ENCODE data around the gene FAM228A. TPM values are rescaled to one million over a fixed set of nuclear protein-coding genes. Genes with fewer than 3 reads are reported as not detected.

Gene FAM228A
- total and polyA plus RNA-seq, 2 donors (not counting 1 experiment from before 2014, with no cell fraction given): 0.07 TPM; not detected in 1

DNA sequence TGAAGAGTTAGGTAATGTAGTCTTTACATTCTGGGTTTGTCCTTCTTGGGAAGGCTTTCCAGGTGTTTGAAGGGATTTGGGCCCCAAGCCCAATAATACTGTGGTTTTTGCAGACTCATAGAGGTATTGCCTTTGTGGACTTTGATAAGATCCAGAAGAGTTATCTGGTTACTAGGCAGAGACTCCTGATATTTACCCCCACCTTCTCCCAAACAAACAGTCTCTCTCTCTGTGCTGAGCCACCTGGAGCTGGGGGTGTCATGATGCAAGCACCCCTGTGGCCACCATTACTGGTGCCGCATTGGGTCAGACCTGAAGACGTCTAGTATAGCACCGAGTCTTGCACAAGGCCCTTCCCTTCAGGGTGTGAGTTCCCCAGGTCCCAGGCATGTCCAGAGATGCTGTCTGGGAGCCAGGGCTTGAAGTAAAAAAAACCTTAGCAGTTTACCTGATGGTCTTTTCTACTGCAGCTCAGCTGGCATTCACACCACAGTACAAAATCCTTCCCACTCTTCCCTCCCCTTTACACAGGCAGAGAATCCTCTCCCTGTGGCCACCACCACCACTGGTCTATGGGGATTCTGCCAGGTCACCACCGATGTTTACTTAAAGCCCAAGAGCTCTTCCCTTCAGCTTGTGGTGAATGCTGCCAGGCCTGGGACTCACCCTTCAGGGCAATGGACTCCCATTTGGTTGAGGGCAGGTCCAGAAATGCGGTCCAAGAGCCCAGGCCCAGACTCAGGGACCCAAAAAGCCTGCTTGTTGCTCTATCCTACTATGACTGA is 22.2 kb upstream of the FAM228A start:
- ChIA-PET POLR2A (no interaction called here), CTCF (interaction anchor here (1.2 kb wide), 1 partner anchor 9 kb away, joined by 5 read pairs; no protein-coding TSS in a partner anchor)
- DNase-seq: no peak
- ATAC-seq (ENCODE audit: low read depth): no peak
- H3K27me3 ChIP-seq (replicated peaks in 1 of 4; ENCODE audit: control extremely low read depth in 1 of 4, control insufficient read depth in 3 of 4, insufficient read depth in 4 of 4, low read length in 3 of 4): no peaks in the 10 kb centered on the region
- Mint-ChIP-seq H3K4me3 (no peak overlapping the region), H3K4me1 (no peaks in the 10 kb centered on the region), H3K27me3 (no peaks in the 10 kb centered on the region), H3K27ac (no peak overlapping the region), H3K9me3 (ENCODE audit: insufficient read depth) (peaks cover 6% of the 10 kb centered on the region)
- no peak overlapping the region for H3K4me3 ChIP-seq (ENCODE audit: control extremely low read depth in 1 of 5, extremely low read depth in 1 of 5, insufficient read depth in 1 of 5, low read depth in 2 of 5, low read length in 4 of 5)
- no peaks in the 10 kb centered on the region for H3K79me2 ChIP-seq (ENCODE audit: control insufficient read depth, insufficient read depth, low read length)
- H4K20me1 ChIP-seq (ENCODE audit: control insufficient read depth, insufficient read depth, low read length, poor library complexity, severe bottlenecking): no peaks in the 10 kb centered on the region
- H3K4me2 ChIP-seq (replicated peaks; ENCODE audit: low read depth, low read length, poor library complexity, severe bottlenecking): no peak overlapping the region
- intact Hi-C loops (cut with micrococcal nuclease): no loop called here
- no peak overlapping the region for H2AFZ ChIP-seq (ENCODE audit: insufficient read depth, low read depth, low read length, poor library complexity, severe bottlenecking)
- no peak overlapping the region for H3K27ac ChIP-seq (ENCODE audit: low read length in 2 of 2)
- TF ChIP-seq EZH2 (IDR thresholded peaks at IDR 0.05; ENCODE audit: borderline replicate concordance, insufficient read depth, low read depth, low read length, poor library complexity, severe bottlenecking): no peak
- TF ChIP-seq, protein P1, sequence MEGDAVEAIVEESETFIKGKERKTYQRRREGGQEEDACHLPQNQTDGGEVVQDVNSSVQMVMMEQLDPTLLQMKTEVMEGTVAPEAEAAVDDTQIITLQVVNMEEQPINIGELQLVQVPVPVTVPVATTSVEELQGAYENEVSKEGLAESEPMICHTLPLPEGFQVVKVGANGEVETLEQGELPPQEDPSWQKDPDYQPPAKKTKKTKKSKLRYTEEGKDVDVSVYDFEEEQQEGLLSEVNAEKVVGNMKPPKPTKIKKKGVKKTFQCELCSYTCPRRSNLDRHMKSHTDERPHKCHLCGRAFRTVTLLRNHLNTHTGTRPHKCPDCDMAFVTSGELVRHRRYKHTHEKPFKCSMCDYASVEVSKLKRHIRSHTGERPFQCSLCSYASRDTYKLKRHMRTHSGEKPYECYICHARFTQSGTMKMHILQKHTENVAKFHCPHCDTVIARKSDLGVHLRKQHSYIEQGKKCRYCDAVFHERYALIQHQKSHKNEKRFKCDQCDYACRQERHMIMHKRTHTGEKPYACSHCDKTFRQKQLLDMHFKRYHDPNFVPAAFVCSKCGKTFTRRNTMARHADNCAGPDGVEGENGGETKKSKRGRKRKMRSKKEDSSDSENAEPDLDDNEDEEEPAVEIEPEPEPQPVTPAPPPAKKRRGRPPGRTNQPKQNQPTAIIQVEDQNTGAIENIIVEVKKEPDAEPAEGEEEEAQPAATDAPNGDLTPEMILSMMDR (IDR thresholded peaks at IDR 0.05): no peak
- no peaks in the 10 kb centered on the region for H3K4me1 ChIP-seq (ENCODE audit: control insufficient read depth in 2 of 2, insufficient read depth in 2 of 2, low read length in 2 of 2)
- H3K9me3 ChIP-seq (ENCODE audit: control extremely low read depth in 1 of 3, control insufficient read depth in 2 of 3, insufficient read depth in 1 of 3, low read length in 2 of 3): peaks cover 0 to 7% (median 3%) of the 10 kb centered on the region in 3 donors
- H3K9ac ChIP-seq (ENCODE audit: low read length): no peak overlapping the region
- peaks cover 0 to 2% of the 10 kb centered on the region in 2 experiments for H3K36me3 ChIP-seq (replicated peaks in 1 of 2; ENCODE audit: control extremely low read depth in 1 of 2, control insufficient read depth in 1 of 2, extremely low read depth in 1 of 2, insufficient read depth in 2 of 2, low read length in 1 of 2)
- WGBS (ENCODE audit: insufficient coverage): 98% methylated on average over 5 of the region's 5 CpGs

DNA sequence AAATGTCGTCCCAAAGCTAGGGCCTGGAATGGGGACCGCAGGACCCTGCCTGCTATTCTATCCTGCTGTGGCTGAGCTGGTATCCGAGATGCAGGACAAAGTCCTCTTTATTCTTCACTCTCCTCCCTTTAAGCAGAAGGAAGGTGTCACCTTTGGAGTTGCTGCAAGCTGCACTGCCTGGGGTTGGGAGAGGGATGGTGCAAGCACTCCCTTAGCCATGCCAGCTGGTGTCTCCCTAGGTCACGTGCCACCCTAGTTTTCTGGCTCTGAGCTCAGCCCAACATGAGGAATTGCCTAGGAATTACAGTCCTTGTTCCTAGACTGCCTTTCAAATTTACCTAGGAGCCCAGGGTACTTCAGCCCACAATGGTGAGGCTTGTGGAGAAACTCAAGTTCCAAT is 21.4 kb upstream of the FAM228A start:
- Histone ChIP-seq H3K27ac (ENCODE audit: low read length in 2 of 2) (no peak overlapping the region), H3K9me3 (ENCODE audit: control extremely low read depth in 1 of 3, control insufficient read depth in 2 of 3, insufficient read depth in 1 of 3, low read length in 2 of 3) (no peaks in the 10 kb centered on the region), H3K36me3 (replicated peaks in 1 of 2; ENCODE audit: control extremely low read depth in 1 of 2, control insufficient read depth in 1 of 2, extremely low read depth in 1 of 2, insufficient read depth in 2 of 2, low read length in 1 of 2) (peaks cover 0 to 2% of the 10 kb centered on the region in 2 experiments), H3K9ac (ENCODE audit: low read length) (no peak overlapping the region), H3K4me1 (ENCODE audit: control insufficient read depth in 2 of 2, insufficient read depth in 2 of 2, low read length in 2 of 2) (no peaks in the 10 kb centered on the region), H4K20me1 (ENCODE audit: control insufficient read depth, insufficient read depth, low read length, poor library complexity, severe bottlenecking) (no peaks in the 10 kb centered on the region), H3K79me2 (ENCODE audit: control insufficient read depth, insufficient read depth, low read length) (no peaks in the 10 kb centered on the region), H3K4me2 (replicated peaks; ENCODE audit: low read depth, low read length, poor library complexity, severe bottlenecking) (no peak overlapping the region), H3K27me3 (replicated peaks in 1 of 4; ENCODE audit: control extremely low read depth in 1 of 4, control insufficient read depth in 3 of 4, insufficient read depth in 4 of 4, low read length in 3 of 4) (no peaks in the 10 kb centered on the region), H3K4me3 (ENCODE audit: control extremely low read depth in 1 of 5, extremely low read depth in 1 of 5, insufficient read depth in 1 of 5, low read depth in 2 of 5, low read length in 4 of 5) (no peak overlapping the region), H2AFZ (ENCODE audit: insufficient read depth, low read depth, low read length, poor library complexity, severe bottlenecking) (no peak overlapping the region)
- Mint-ChIP-seq H3K4me3 (no peak overlapping the region), H3K4me1 (no peaks in the 10 kb centered on the region), H3K27ac (no peak overlapping the region), H3K27me3 (no peaks in the 10 kb centered on the region), H3K9me3 (ENCODE audit: insufficient read depth) (peaks cover 6% of the 10 kb centered on the region)
- ATAC-seq (ENCODE audit: low read depth): no peak
- ChIA-PET CTCF (no interaction called here), POLR2A (no interaction called here)
- no peak for DNase-seq
- intact Hi-C loops (cut with micrococcal nuclease): no loop called here
- 93% methylated on average over 3 of the region's 4 CpGs for WGBS (ENCODE audit: insufficient coverage)
- no peak for TF ChIP-seq EZH2 (IDR thresholded peaks at IDR 0.05; ENCODE audit: borderline replicate concordance, insufficient read depth, low read depth, low read length, poor library complexity, severe bottlenecking)
- TF ChIP-seq, protein P1 (IDR thresholded peaks at IDR 0.05): no peak

Data from B cell (primary cell).